Activated CD4-positive, alpha-beta T cell treated with anti-CD3 and anti-CD28 coated beads, Interleukin-2, amount 50 U/mL, for 48 hours (primary cell): ENCODE results near the gene NUMA1.
A peak's percentile ranks its signal among the peaks of the same experiment; 100 is the strongest.

Experiments used
- DNase-seq, 2 experiments: peaks; one replicate each; pipeline ENCODE4 v3.0.0-alpha.2; 2020

The NUMA1 gene

GRCh38 chr11:72080326-72081183 is at the start of gene NUMA1, which contains the start of gene LRRC51:
NUMA1 (minus strand) TSS chr11:72080542; CDS start chr11:72035943, 44,599 bp downstream.
LRRC51 (plus strand) TSS chr11:72080850; CDS start chr11:72089084, 8,234 bp downstream.
- DNase-seq: peak; percentile 99 to 100

GRCh38 chr11:72129381-72129780 is 49.0 kb upstream of the NUMA1 start:
- DNase-seq: no peak

GRCh38 chr11:72127923-72128322 is 47.6 kb upstream of the NUMA1 start:
- no peak for DNase-seq

GRCh38 chr11:72125956-72126355 is 45.6 kb upstream of the NUMA1 start:
- DNase-seq: no peak

GRCh38 chr11:72124046-72124445 is 43.7 kb upstream of the NUMA1 start:
- no peak for DNase-seq

- no peak for DNase-seq
Measured at GRCh38 chr11:72123117-72123653, 42.8 kb upstream of the NUMA1 start.

GRCh38 chr11:72122607-72123006 is 42.3 kb upstream of the NUMA1 start:
- DNase-seq: no peak

GRCh38 chr11:72120930-72121329 is 40.6 kb upstream of the NUMA1 start:
- DNase-seq: no peak

GRCh38 chr11:72119198-72119597 is 38.9 kb upstream of the NUMA1 start:
- no peak for DNase-seq

- no peak for DNase-seq
Measured at GRCh38 chr11:72116019-72116755, 35.8 kb upstream of the NUMA1 start.

- no peak for DNase-seq
Measured at GRCh38 chr11:72114570-72114969, 34.2 kb upstream of the NUMA1 start.

- peak in 1 of 2 experiments; percentile 13 for DNase-seq
Measured at GRCh38 chr11:72112978-72113808, 32.9 kb upstream of the NUMA1 start.

- peak; percentile 99 to 100 for DNase-seq
Measured at GRCh38 chr11:72112143-72112977, 32.0 kb upstream of the NUMA1 start, which contains the start of gene ANAPC15. ANAPC15 (minus strand) TSS chr11:72112695; CDS start chr11:72111276, 1,419 bp downstream.

GRCh38 chr11:72111300-72112142 is 31.2 kb upstream of the NUMA1 start:
- DNase-seq: no peak

GRCh38 chr11:72105888-72106287 is 25.5 kb upstream of the NUMA1 start, which contains the start of gene TOMT:
TOMT (plus strand) TSS chr11:72105924; CDS start chr11:72105952, 28 bp downstream.
- no peak for DNase-seq

GRCh38 chr11:72103754-72104167 is 23.4 kb upstream of the NUMA1 start:
- DNase-seq: no peak

GRCh38 chr11:72102946-72103753 is 22.8 kb upstream of the NUMA1 start, which contains the start of gene LAMTOR1:
LAMTOR1 (minus strand) TSS chr11:72103297; CDS start chr11:72103224, 73 bp downstream.
- DNase-seq: peak; percentile 99

GRCh38 chr11:72102631-72102945 is 22.2 kb upstream of the NUMA1 start:
- no peak for DNase-seq

- DNase-seq: no peak
Measured at GRCh38 chr11:72102162-72102561, 21.8 kb upstream of the NUMA1 start.

GRCh38 chr11:72100462-72100861 is 20.1 kb upstream of the NUMA1 start:
- DNase-seq: no peak
